ENCODE measurements around the gene RBBP8. TPM values are rescaled to one million over a fixed set of nuclear protein-coding genes. Genes with fewer than 3 reads are reported as not detected.

Gene RBBP8
- total and polyA plus RNA-seq, 2 experiments from 2014 or later: 13.1 to 25.7 TPM

- Histone ChIP-seq H3K9me3 (ENCODE audit: low read depth) (no peaks in the 10 kb centered on the region), H3K27ac (peak overlapping the region; percentile 25), H3K4me1 (ENCODE audit: insufficient read depth) (peaks cover 4% of the 10 kb centered on the region), H3K79me2 (no peaks in the 10 kb centered on the region), H3K4me3 (no peak overlapping the region), H3K27me3 (no peaks in the 10 kb centered on the region), H3K4me2 (no peak overlapping the region), H2AFZ (no peak overlapping the region), H3K36me3 (replicated peaks; ENCODE audit: insufficient read depth, low read depth) (no peaks in the 10 kb centered on the region), H4K20me1 (ENCODE audit: insufficient read depth, poor library complexity, severe bottlenecking) (no peaks in the 10 kb centered on the region), H3K9me2 (replicated peaks; ENCODE audit: insufficient read depth) (no peaks in the 10 kb centered on the region)
- no peak for DNase-seq (ENCODE audit: low spot score)
- 73% methylated on average over 1 of the region's 1 CpG for WGBS (ENCODE audit: low lambda C conversion rate, missing lambda C conversion rate)
- TF ChIP-seq CTCF (IDR thresholded peaks at IDR 0.05; ENCODE audit: poor library complexity) (no peak), EZH2 (IDR thresholded peaks at IDR 0.05; ENCODE audit: borderline replicate concordance) (no peak), EZH2phosphoT487 (IDR thresholded peaks at IDR 0.05; ENCODE audit: low read depth, severe bottlenecking, unreplicated experiment) (no peak)
These were observed 20.3 kb upstream of the RBBP8 start for GRCh38 chr18:22912835-22913234.

GRCh38 chr18:22913861-22914260, 19.3 kb upstream of the RBBP8 start:
- H3K4me2 ChIP-seq: peak overlapping the region; percentile 50
- peak; percentile 82 for DNase-seq (ENCODE audit: low spot score)
- no peaks in the 10 kb centered on the region for H3K79me2 ChIP-seq
- H3K27ac ChIP-seq: peak overlapping the region; percentile 25
- 17% methylated on average over 3 of the region's 3 CpGs for WGBS (ENCODE audit: low lambda C conversion rate, missing lambda C conversion rate)
- H2AFZ ChIP-seq: no peak overlapping the region
- no peaks in the 10 kb centered on the region for H4K20me1 ChIP-seq (ENCODE audit: insufficient read depth, poor library complexity, severe bottlenecking)
- H3K36me3 ChIP-seq (replicated peaks; ENCODE audit: insufficient read depth, low read depth): no peaks in the 10 kb centered on the region
- no peak overlapping the region for H3K4me3 ChIP-seq
- no peak for TF ChIP-seq EZH2 (IDR thresholded peaks at IDR 0.05; ENCODE audit: borderline replicate concordance)
- no peak for TF ChIP-seq EZH2phosphoT487 (IDR thresholded peaks at IDR 0.05; ENCODE audit: low read depth, severe bottlenecking, unreplicated experiment)
- TF ChIP-seq CTCF (IDR thresholded peaks at IDR 0.05; ENCODE audit: poor library complexity): no peak
- no peaks in the 10 kb centered on the region for H3K27me3 ChIP-seq
- H3K9me2 ChIP-seq (replicated peaks; ENCODE audit: insufficient read depth): no peaks in the 10 kb centered on the region
- peaks cover 4% of the 10 kb centered on the region for H3K4me1 ChIP-seq (ENCODE audit: insufficient read depth)
- no peaks in the 10 kb centered on the region for H3K9me3 ChIP-seq (ENCODE audit: low read depth)

- no peaks in the 10 kb centered on the region for H4K20me1 ChIP-seq (ENCODE audit: insufficient read depth, poor library complexity, severe bottlenecking)
- no peaks in the 10 kb centered on the region for H3K9me2 ChIP-seq (replicated peaks; ENCODE audit: insufficient read depth)
- H3K27me3 ChIP-seq: no peaks in the 10 kb centered on the region
- no peak overlapping the region for H3K4me3 ChIP-seq
- no peak overlapping the region for H3K27ac ChIP-seq
- peaks cover 4% of the 10 kb centered on the region for H3K4me1 ChIP-seq (ENCODE audit: insufficient read depth)
- no peaks in the 10 kb centered on the region for H3K79me2 ChIP-seq
- no peak for DNase-seq (ENCODE audit: low spot score)
- H3K9me3 ChIP-seq (ENCODE audit: low read depth): no peaks in the 10 kb centered on the region
- no peak overlapping the region for H2AFZ ChIP-seq
- 39% methylated on average over 3 of the region's 3 CpGs for WGBS (ENCODE audit: low lambda C conversion rate, missing lambda C conversion rate)
- H3K4me2 ChIP-seq: peak overlapping the region; percentile 50
- TF ChIP-seq EZH2phosphoT487 (IDR thresholded peaks at IDR 0.05; ENCODE audit: low read depth, severe bottlenecking, unreplicated experiment) (no peak), CTCF (IDR thresholded peaks at IDR 0.05; ENCODE audit: poor library complexity) (no peak), EZH2 (IDR thresholded peaks at IDR 0.05; ENCODE audit: borderline replicate concordance) (no peak)
- H3K36me3 ChIP-seq (replicated peaks; ENCODE audit: insufficient read depth, low read depth): no peaks in the 10 kb centered on the region
These were observed 18.5 kb upstream of the RBBP8 start for GRCh38 chr18:22914633-22915032.

- TF ChIP-seq EZH2phosphoT487 (IDR thresholded peaks at IDR 0.05; ENCODE audit: low read depth, severe bottlenecking, unreplicated experiment) (no peak), CTCF (IDR thresholded peaks at IDR 0.05; ENCODE audit: poor library complexity) (no peak), EZH2 (IDR thresholded peaks at IDR 0.05; ENCODE audit: borderline replicate concordance) (no peak)
- H3K9me2 ChIP-seq (replicated peaks; ENCODE audit: insufficient read depth): no peaks in the 10 kb centered on the region
- no peaks in the 10 kb centered on the region for H3K27me3 ChIP-seq
- no peak overlapping the region for H3K27ac ChIP-seq
- no peaks in the 10 kb centered on the region for H3K36me3 ChIP-seq (replicated peaks; ENCODE audit: insufficient read depth, low read depth)
- H3K4me1 ChIP-seq (ENCODE audit: insufficient read depth): peaks cover 4% of the 10 kb centered on the region
- no peaks in the 10 kb centered on the region for H3K79me2 ChIP-seq
- peak overlapping the region; percentile 50 for H3K4me2 ChIP-seq
- no peak overlapping the region for H2AFZ ChIP-seq
- no peak for DNase-seq (ENCODE audit: low spot score)
- no peaks in the 10 kb centered on the region for H4K20me1 ChIP-seq (ENCODE audit: insufficient read depth, poor library complexity, severe bottlenecking)
- no peak overlapping the region for H3K4me3 ChIP-seq
- H3K9me3 ChIP-seq (ENCODE audit: low read depth): no peaks in the 10 kb centered on the region
These were observed 17.8 kb upstream of the RBBP8 start for GRCh38 chr18:22915337-22915736.

All from hepatocyte (in vitro differentiated cells).